ENCODE results near the gene NEDD8. TPM values are rescaled to one million over a fixed set of nuclear protein-coding genes. Genes with fewer than 3 reads are reported as not detected.
"Not testable (repeated sequence)": the region's sequence is repeated elsewhere in the genome, so short reads cannot be mapped to it uniquely, and the experiment has no call there.

NEDD8 gene
- polyA plus RNA-seq, 3 donors from 2014 or later, result 347 to 503 (median 373) TPM

- peaks cover 32 to 52% (median 46%) of the 10 kb centered on the region in 3 donors for H3K36me3 Mint-ChIP-seq
- DNase-seq; H3K27me3 Mint-ChIP-seq (ENCODE audit: low read depth in 3 of 3); H3K9me3 Mint-ChIP-seq; H3K4me3 Mint-ChIP-seq: not testable (repeated sequence)
- peaks cover 31 to 43% of the 10 kb centered on the region in 2 donors for H3K4me1 Mint-ChIP-seq
- H3K27ac Mint-ChIP-seq, result peak overlapping the region in 2 of 6 donors; percentile 15 to 40
These were observed 29.6 kb downstream of the NEDD8 start for GRCh38 chr14:24202538-24202937.

DNA sequence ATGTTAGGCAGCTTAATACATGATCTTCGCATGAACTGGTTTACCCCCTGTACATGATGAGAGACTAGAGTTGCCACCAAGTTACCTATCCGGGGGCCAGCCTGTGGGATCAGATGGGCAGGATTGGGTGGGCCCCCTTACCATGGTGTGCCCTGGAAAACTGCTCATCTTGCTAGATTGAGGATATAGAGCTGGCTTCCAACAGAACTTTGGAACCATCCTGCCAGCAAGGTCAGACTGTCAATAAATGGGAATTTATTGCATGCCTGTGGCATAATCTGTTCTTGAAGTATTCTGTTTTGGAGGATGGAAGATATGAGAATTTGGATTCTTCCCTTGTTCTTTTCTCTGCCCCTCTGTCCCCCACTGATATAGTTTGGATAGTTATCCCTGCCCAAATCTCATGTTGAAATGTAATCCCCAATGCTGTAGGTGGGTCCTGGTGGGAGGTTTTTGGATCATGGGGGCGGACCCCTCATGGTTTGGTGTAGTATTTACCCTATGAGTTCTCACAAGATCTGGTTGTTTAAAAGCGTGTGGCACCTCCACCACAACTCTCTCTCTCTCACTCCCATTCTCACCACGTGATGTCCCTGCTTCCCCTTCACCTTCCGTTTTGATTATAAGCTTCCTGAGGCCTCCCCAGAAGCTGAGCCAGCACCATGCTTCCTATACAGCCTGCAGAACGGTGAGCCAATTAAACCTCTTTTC lies 33.2 kb downstream of the NEDD8 start:
- Mint-ChIP-seq H3K27ac (peak overlapping the region; percentile 76 to 90 (median 80)), H3K4me3 (peak overlapping the region; percentile 3 to 43 (median 24)), H3K36me3 (peaks cover 21 to 29% (median 28%) of the 10 kb centered on the region in 3 donors), H3K4me1 (peaks cover 42 to 51% of the 10 kb centered on the region in 2 donors), H3K27me3 (ENCODE audit: low read depth in 3 of 3) (peaks cover 17 to 30% (median 26%) of the 10 kb centered on the region in 3 donors), H3K9me3 (no peaks in the 10 kb centered on the region)
- no peak for DNase-seq

DNA sequence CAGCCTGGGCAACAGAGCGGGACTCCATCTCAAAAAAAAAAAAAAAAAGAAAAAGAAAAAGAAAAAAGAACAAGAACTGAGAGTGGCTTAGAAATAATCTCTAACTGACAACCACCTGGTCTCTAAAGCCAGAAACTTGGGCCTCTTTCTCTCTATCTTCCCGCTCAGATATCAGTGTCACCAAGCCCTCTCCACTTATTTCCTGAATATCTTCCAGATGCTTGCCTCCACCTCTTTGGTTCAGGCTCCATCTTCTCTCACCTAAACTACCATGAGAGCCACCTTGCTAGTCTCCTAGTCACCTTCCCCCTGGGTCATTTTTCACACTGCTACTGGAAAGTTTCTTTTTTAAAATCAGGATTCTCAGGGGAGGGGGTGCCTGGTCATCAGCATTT lies 35.1 kb downstream of the NEDD8 start:
- DNase-seq, result no peak
- Mint-ChIP-seq H3K9me3 (no peaks in the 10 kb centered on the region), H3K27me3 (ENCODE audit: low read depth in 3 of 3) (peaks cover 19 to 32% (median 22%) of the 10 kb centered on the region in 3 donors), H3K36me3 (peaks cover 16 to 26% (median 25%) of the 10 kb centered on the region in 3 donors), H3K4me3 (peak overlapping the region; percentile 71 to 94 (median 80)), H3K4me1 (peaks cover 44 to 58% of the 10 kb centered on the region in 2 donors), H3K27ac (peak overlapping the region; percentile 83 to 99 (median 94))

DNA sequence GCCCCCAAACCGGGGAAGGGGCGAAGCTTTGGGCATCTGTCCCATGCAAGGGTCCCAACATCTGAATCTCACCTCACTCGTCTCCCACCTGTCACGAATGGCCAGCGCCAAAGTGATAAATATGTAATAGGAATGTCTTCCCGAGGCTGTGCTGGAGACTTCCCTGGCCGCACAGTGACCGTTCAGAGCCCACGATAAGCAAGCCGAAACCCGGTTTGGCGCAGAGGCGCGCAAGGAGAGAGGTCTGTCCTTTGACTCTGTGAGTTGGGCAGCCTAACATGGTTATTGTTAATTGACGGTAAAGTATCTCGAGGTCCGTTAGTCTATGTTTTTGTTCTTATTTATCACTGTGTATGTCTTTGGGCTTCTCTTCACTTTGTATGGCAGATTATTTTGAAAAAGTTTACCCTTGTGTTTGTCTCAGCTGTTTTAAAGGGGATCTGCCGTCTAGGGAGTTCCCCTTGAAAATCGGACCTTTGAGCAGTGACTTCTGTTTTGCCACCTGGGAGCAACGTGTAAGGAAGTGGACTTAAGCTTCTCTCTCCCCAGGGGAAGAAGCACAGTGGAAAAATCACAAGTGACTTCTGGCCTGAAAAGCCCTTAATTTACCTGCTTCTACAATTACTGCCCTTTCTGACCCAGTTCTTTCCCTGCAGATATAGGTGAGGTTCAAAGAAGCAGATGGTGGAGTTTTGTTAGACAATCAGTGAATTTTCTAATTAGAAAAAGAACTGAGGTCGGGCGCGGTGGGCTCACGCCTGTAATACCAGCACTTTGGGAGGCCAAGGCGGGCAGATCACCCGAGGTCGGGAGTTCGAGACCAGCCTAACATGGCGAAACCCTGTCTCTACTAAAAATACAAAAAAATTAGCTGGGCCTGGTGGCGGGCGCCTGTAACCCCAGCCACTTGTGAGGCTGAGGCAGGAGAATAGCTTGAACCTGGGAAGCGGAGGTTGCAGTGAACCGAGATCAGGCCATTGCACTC lies 35.8 kb downstream of the NEDD8 start:
- Mint-ChIP-seq H3K9me3 (no peaks in the 10 kb centered on the region), H3K27me3 (ENCODE audit: low read depth in 3 of 3) (peaks cover 19 to 33% (median 22%) of the 10 kb centered on the region in 3 donors), H3K4me1 (peaks cover 44 to 58% of the 10 kb centered on the region in 2 donors), H3K4me3 (peak overlapping the region; percentile 87 to 95 (median 93)), H3K36me3 (peaks cover 11 to 24% (median 19%) of the 10 kb centered on the region in 3 donors), H3K27ac (peak overlapping the region; percentile 97 to 100 (median 99))
- DNase-seq, result peak in 1 of 3 donors; percentile 25

DNA sequence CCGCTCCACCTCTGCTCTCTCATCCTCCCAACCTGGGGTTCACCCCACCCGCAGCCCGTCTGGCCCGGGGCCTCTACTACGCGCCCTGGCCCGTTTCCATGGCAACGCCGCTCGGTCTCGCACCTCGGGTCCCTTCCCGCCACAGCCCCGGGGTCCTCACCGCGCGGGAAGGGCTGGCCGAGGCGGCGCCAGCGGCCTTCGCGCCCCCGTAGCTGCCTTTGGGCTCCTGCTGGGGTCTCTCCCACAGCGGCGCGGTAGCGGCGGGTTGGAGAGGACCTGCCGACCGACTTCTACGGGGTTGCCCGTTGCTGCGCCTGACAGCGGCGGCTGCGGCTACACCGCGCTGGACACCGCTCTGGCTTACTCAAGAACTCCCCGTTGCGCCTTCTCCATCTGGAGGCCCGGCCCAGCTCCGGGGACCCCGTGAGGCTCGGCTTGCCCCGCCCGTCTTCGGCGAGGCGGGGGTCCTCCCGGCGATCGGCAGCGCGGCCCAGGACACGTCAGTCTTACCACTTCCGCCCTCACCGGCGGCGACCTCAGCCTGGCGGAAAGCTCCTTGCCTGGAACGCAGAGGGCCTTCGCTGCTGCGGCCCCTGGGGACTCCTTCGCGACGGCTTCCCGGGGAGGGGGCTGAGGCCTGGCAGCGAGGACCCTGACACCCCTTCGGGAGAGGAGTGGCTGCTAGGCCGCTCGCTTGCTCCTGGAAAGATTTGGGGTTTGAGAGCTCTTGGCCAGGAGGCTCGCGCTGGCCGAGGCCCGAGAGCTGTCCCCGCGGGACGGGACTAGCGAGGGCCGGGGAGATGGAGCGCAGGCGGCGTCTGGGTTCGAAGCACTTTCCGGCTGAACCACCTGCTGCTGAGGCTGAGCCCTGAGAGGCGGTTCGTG lies 36.7 kb downstream of the NEDD8 start, which contains the start of gene TM9SF1:
TM9SF1 (minus strand) TSS at position 256 of the 885 bp plus-strand sequence. CDS start 422 bp downstream, outside the sequence.
- Mint-ChIP-seq H3K9me3 (no peaks in the 10 kb centered on the region), H3K4me1 (peaks cover 44 to 58% of the 10 kb centered on the region in 2 donors), H3K27me3 (ENCODE audit: low read depth in 3 of 3) (peaks cover 19 to 33% (median 22%) of the 10 kb centered on the region in 3 donors), H3K4me3 (peak within 1 kb of the TSS; percentile 87 to 95 (median 93)), H3K36me3 (peaks cover 9 to 23% (median 17%) of the 10 kb centered on the region in 3 donors), H3K27ac (peak within 1 kb of the TSS; percentile 97 to 100 (median 99))
- peak; percentile 95 to 96 (median 96) for DNase-seq

- Mint-ChIP-seq H3K36me3 (peaks cover 9 to 23% (median 17%) of the 10 kb centered on the region in 3 donors), H3K27ac (peak overlapping the region; percentile 97 to 100 (median 99)), H3K27me3 (ENCODE audit: low read depth in 3 of 3) (peaks cover 19 to 33% (median 22%) of the 10 kb centered on the region in 3 donors), H3K4me3 (peak overlapping the region; percentile 87 to 95 (median 93)), H3K9me3 (no peaks in the 10 kb centered on the region), H3K4me1 (peaks cover 47 to 58% of the 10 kb centered on the region in 2 donors)
- DNase-seq, result no peak
These were observed 37.3 kb downstream of the NEDD8 start for GRCh38 chr14:24194873-24195185.

DNA sequence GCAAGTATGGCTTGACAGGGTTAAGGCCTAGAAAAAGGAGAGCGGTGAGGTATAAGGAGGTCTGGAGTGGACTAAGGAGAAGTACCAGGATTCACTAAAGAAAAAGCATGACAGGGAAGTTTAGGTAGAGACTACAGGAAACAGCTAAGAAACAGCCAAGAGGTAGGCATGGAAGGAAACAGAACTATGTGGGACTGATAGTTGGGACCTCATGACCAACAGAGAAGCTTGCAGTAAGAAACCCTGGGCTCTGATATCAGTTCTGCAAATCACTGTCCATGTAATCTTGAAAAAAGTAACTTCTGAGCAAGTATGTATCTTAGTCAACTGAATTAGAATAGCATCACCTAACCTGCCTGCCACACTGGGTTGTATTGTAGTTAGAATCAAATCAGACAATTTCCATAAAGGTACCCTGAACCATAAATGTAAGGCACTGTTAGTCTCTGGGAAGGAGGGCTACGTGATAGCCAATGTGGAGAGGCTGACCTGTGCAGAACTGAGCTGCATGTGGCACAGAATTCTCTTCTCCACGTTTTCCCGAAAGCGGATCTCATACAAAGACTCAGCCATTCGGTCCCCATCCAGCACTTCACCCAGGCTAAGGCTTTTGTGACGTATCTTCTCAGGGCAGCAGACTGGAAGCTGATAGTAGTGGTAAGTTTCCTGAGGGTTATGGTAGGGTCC lies 37.8 kb downstream of the NEDD8 start:
- Mint-ChIP-seq H3K27ac (peak overlapping the region; percentile 97 to 100 (median 99)), H3K36me3 (peaks cover 8 to 22% (median 16%) of the 10 kb centered on the region in 3 donors), H3K9me3 (no peaks in the 10 kb centered on the region), H3K4me3 (peak overlapping the region; percentile 87 to 95 (median 93)), H3K4me1 (peaks cover 43 to 58% of the 10 kb centered on the region in 2 donors), H3K27me3 (ENCODE audit: low read depth in 3 of 3) (peaks cover 19 to 33% (median 22%) of the 10 kb centered on the region in 3 donors)
- DNase-seq, result no peak

DNA sequence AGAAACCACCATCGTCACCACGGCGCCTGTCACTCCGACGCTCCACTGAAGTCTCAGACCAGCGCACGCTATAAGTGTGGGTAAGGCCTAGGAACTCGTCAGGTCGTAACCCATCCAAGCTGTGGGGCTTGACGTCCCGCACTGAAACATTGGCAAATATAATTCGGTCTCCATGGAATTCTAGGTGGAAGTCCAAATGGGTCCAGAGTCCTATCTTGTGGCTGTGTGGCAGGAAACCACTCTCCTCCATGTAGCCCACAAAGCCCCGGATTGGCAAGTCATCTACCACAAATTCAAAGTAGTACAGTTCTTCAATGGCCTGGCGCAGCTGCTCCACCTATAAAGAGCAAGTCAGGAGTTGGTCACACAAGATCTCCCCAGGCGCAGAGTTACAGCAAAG lies 39.2 kb downstream of the NEDD8 start:
- Mint-ChIP-seq H3K27me3 (ENCODE audit: low read depth in 3 of 3) (peaks cover 23 to 39% (median 28%) of the 10 kb centered on the region in 3 donors), H3K4me1 (peaks cover 48 to 62% of the 10 kb centered on the region in 2 donors), H3K27ac (peak overlapping the region; percentile 51 to 87 (median 74)), H3K4me3 (peak overlapping the region in 2 of 5 donors; percentile 13 to 27), H3K9me3 (no peaks in the 10 kb centered on the region), H3K36me3 (peaks cover 3 to 13% (median 8%) of the 10 kb centered on the region in 3 donors)
- no peak for DNase-seq

DNA sequence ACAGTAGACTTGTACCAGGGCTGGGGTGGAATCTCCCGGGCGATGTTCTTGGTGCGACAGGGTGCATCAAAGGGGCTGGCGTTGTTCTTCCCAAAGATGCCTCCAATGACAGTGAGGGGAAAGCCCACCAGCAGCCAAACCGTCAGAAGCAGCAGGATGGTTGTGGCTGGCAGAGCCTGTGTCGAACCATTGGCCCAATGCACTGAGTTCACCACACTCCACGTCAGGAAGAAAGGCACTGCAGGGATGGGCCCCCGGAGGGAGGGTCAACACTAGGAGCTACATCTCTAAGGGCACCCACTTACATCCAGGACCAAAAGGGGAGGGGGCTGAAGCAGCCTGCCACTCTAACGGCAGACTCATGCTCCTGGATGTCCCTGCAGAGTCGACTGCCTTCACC lies 41.8 kb downstream of the NEDD8 start:
- H3K27ac Mint-ChIP-seq, result peak overlapping the region in 5 of 6 donors; percentile 86 to 98 (median 94)

DNA sequence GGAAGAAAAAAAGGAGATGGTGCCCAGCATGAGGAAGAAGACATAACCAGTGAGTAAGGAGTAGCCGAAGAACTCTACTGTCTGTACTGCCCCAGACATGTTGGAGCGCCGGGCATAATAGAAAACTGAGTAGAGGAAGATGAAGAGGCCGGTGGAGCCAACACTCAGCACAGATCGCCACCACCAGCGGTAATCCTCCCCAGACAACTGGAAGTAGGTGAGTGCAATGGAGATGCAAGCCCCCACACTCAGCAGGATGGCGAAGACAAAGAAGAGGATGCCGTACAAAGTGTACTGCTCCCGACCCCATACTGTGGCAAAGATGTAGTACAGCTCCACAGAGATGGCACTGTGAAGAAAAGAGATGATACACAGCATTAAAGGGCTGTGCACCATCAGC lies 42.7 kb downstream of the NEDD8 start:
- Mint-ChIP-seq H3K4me1 (peaks cover 42 to 46% of the 10 kb centered on the region in 2 donors), H3K27me3 (ENCODE audit: low read depth in 3 of 3) (peaks cover 8 to 23% (median 15%) of the 10 kb centered on the region in 3 donors), H3K4me3 (peak overlapping the region in 1 of 5 donors; percentile 93), H3K27ac (peak overlapping the region; percentile 85 to 98 (median 94)), H3K9me3 (no peaks in the 10 kb centered on the region), H3K36me3 (peaks cover 3 to 13% (median 8%) of the 10 kb centered on the region in 3 donors)
- DNase-seq, result no peak

More for the DNA sequence above, 41.8 kb downstream of the NEDD8 start:
- Mint-ChIP-seq H3K36me3 (peaks cover 3 to 13% (median 8%) of the 10 kb centered on the region in 3 donors), H3K4me3 (no peak overlapping the region), H3K27me3 (ENCODE audit: low read depth in 3 of 3) (peaks cover 16 to 30% (median 17%) of the 10 kb centered on the region in 3 donors), H3K9me3 (no peaks in the 10 kb centered on the region), H3K4me1 (peaks cover 48 to 52% of the 10 kb centered on the region in 2 donors)
- DNase-seq, result no peak

DNA sequence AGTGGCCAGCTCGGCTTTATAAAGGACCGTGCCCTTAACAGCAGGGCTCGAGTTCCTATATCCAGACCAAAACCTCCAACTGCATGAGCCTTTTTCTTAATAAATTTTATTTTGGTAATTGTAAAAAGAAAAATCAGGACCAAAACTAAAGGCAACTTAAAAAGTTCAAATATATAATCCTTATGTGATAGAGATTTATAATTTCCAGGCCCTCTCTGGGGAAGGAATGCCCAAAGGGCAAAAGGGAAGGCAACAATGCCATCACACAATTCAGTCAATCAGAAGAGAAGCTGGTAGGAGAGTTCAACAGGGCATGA lies 43.1 kb downstream of the NEDD8 start:
- no peaks in the 10 kb centered on the region for H3K9me3 Mint-ChIP-seq
- peaks cover 37 to 41% of the 10 kb centered on the region in 2 donors for H3K4me1 Mint-ChIP-seq

More for the DNA sequence above, 43.1 kb downstream of the NEDD8 start:
- H3K4me3 Mint-ChIP-seq, result peak overlapping the region; percentile 89 to 93 (median 91)
- peaks cover 8 to 21% (median 11%) of the 10 kb centered on the region in 3 donors for H3K27me3 Mint-ChIP-seq (ENCODE audit: low read depth in 3 of 3)
- H3K36me3 Mint-ChIP-seq, result peaks cover 3 to 13% (median 8%) of the 10 kb centered on the region in 3 donors
- DNase-seq, result no peak
- peak overlapping the region; percentile 85 to 98 (median 94) for H3K27ac Mint-ChIP-seq

All from immature natural killer cell (primary cell).